OCI-LY7 (cell line): Measurements from ENCODE around the gene LLPH. TPM values are rescaled to one million over a fixed set of nuclear protein-coding genes. Genes with fewer than 3 reads are reported as not detected.

Experiments
- BruUV-seq: library from RNA; stranded (reverse); fragments of 400-500 nt; replicated peaks from 2 replicates; lab custom pipeline; 2021; lab: Mats Ljungman, UMichigan
- CTCF ChIA-PET: fragments of 300-600 bp; sonication (Branson Sonifier 250); formaldehyde crosslinking; loops from one replicate; lab custom pipeline; 2022; ENCODE audit warnings: antibody characterized with exemption; ENCODE audit not compliant: unreplicated experiment; lab: Charles Lee
- POLR2A ChIA-PET: fragments of 300-600 bp; sonication (Branson Sonifier 250); formaldehyde crosslinking; loops from one replicate; lab custom pipeline; 2022; ENCODE audit warnings: antibody characterized with exemption; lab: Charles Lee
- DNase-seq: peaks from one replicate; pipeline ENCODE4 v3.0.0-alpha.2; 2015; ENCODE audit warnings: low spot score
- H2AFZ ChIP-seq: fragments of 200-600 bp; sonication (generic), shearing (Covaris generic); 2 replicates; pipeline ENCODE4 v1.6.1; 2014; ENCODE audit warnings: mild to moderate bottlenecking, antibody characterized with exemption, low read length, moderate library complexity
- H3K27ac ChIP-seq: fragments of 200-600 bp; sonication (generic); 2 replicates; pipeline ENCODE4 v1.5.1; 2014; ENCODE audit warnings: mixed run types, low read depth, mild to moderate bottlenecking, moderate library complexity, low read length, inconsistent platforms; ENCODE audit not compliant: poor library complexity, severe bottlenecking
- H3K36me3 ChIP-seq: fragments of 200-600 bp; sonication (generic); 2 replicates; pipeline ENCODE4 v1.6.1; 2014; ENCODE audit warnings: mild to moderate bottlenecking, antibody characterized with exemption, low read length, moderate library complexity, mixed read lengths; ENCODE audit not compliant: insufficient read depth
- H3K4me1 ChIP-seq: fragments of 200-600 bp; sonication (generic); 2 replicates; pipeline ENCODE4 v1.5.1; 2014; ENCODE audit warnings: mild to moderate bottlenecking, low read length; ENCODE audit not compliant: insufficient read depth, poor library complexity, severe bottlenecking
- H3K4me2 ChIP-seq: fragments of 200-600 bp; sonication (generic); 2 replicates; pipeline ENCODE4 v1.6.1; 2014; ENCODE audit warnings: mild to moderate bottlenecking, low read length
- H3K4me3 ChIP-seq: fragments of 200-600 bp; sonication (generic); 2 replicates; pipeline ENCODE4 v1.5.1; 2014; ENCODE audit warnings: mild to moderate bottlenecking, low read depth, low read length; ENCODE audit not compliant: poor library complexity, severe bottlenecking
- H3K79me2 ChIP-seq: fragments of 200-600 bp; sonication (generic); 2 replicates; pipeline ENCODE4 v1.6.1; 2016; ENCODE audit warnings: low read depth, mild to moderate bottlenecking, low read length, moderate library complexity, mixed read lengths; ENCODE audit not compliant: insufficient read depth
- H3K9me2 ChIP-seq: fragments of 200-600 bp; sonication (generic); 2 replicates; pipeline ENCODE4 v1.6.1; 2016; ENCODE audit warnings: mild to moderate bottlenecking, low read length, mixed read lengths; ENCODE audit not compliant: insufficient read depth
- H3K9me3 ChIP-seq: fragments of 200-600 bp; sonication (generic); 2 replicates; pipeline ENCODE4 v1.6.1; 2014; ENCODE audit warnings: mild to moderate bottlenecking, mixed run types, low read length, mixed read lengths
- H4K20me1 ChIP-seq: fragments of 200-600 bp; sonication (generic); 2 replicates; pipeline ENCODE4 v1.6.1; 2014; ENCODE audit warnings: mild to moderate bottlenecking, antibody characterized with exemption, low read length, moderate library complexity, mixed read lengths; ENCODE audit not compliant: insufficient read depth
- CTCF ChIP-seq: fragments of 200-600 bp; sonication (generic); conservative IDR thresholded peaks from 2 replicates; pipeline ENCODE4 v1.5.1; 2014; ENCODE audit warnings: mild to moderate bottlenecking, antibody characterized with exemption, low read length, moderate library complexity, mixed read lengths
- EZH2phosphoT487 ChIP-seq: fragments of 200-600 bp; sonication (generic); IDR thresholded peaks from 2 replicates; pipeline ENCODE4 v1.6.1; 2018; ENCODE audit warnings: low read depth, borderline replicate concordance, mild to moderate bottlenecking, mixed run types, antibody characterized with exemption, low read length, moderate library complexity, mixed read lengths
- intact Hi-C: fragments of 100-400 bp; cut with micrococcal nuclease; formaldehyde crosslinking; loops from one replicate; pipeline ENCODE4 v1.10.0; 2022; ENCODE audit not compliant: unreplicated experiment
- total RNA-seq, 2 experiments: library from RNA; depleted of rRNA in 1 of 2; stranded (reverse); fragments of >200 nt in 1 of 2; shearing (Covaris generic) in 1 of 2; gene quantifications; 2 replicates each; pipeline ENCODE4 v1.2.3, GENCODE V29; 2014 to 2022

The LLPH gene
- total RNA-seq, 2 experiments from 2014 or later = 5.7 to 39.6 TPM

- no peak for DNase-seq
- no TSS peak for BruUV-seq
- Histone ChIP-seq H3K79me2 (peaks cover 5% of the 10 kb centered on the region; the same call in 1 of the 2 replicates), H3K4me2 (no peak overlapping the region), H3K27ac (no peak overlapping the region), H3K4me3 (no peak overlapping the region), H3K9me3 (no peaks in the 10 kb centered on the region; the same call in 1 of the 2 replicates), H3K4me1 (no peaks in the 10 kb centered on the region), H4K20me1 (no peaks in the 10 kb centered on the region), H2AFZ (no peak overlapping the region), H3K36me3 (peaks cover 38% of the 10 kb centered on the region), H3K9me2 (no peaks in the 10 kb centered on the region)
- CTCF ChIA-PET = no interaction called here
- POLR2A ChIA-PET = no interaction called here
- intact Hi-C loops = no loop called here
- TF ChIP-seq EZH2phosphoT487 = no peak
- TF ChIP-seq CTCF = no peak
Measured at GRCh38 chr12:66156654-66157053, 26.1 kb upstream of the LLPH start.

GRCh38 chr12:66154776-66155175 is 24.2 kb upstream of the LLPH start:
- peaks cover 36% of the 10 kb centered on the region for H3K36me3 ChIP-seq
- no peak for DNase-seq
- no peaks in the 10 kb centered on the region for H3K9me3 ChIP-seq
- no peak overlapping the region for H3K4me2 ChIP-seq
- no peak overlapping the region for H3K4me3 ChIP-seq
- TF ChIP-seq EZH2phosphoT487 (no peak), CTCF (no peak)
- no peaks in the 10 kb centered on the region for H3K79me2 ChIP-seq
- no peak overlapping the region for H3K27ac ChIP-seq
- no TSS peak for BruUV-seq
- no peak overlapping the region for H2AFZ ChIP-seq
- intact Hi-C loops = no loop called here
- no peaks in the 10 kb centered on the region for H4K20me1 ChIP-seq
- no peaks in the 10 kb centered on the region for H3K4me1 ChIP-seq
- ChIA-PET POLR2A (no interaction called here), CTCF (no interaction called here)
- no peaks in the 10 kb centered on the region for H3K9me2 ChIP-seq

- Histone ChIP-seq H3K9me3 (no peaks in the 10 kb centered on the region), H3K4me2 (no peak overlapping the region), H3K9me2 (no peaks in the 10 kb centered on the region), H3K4me1 (no peaks in the 10 kb centered on the region), H4K20me1 (no peaks in the 10 kb centered on the region), H2AFZ (no peak overlapping the region), H3K4me3 (no peak overlapping the region), H3K27ac (no peak overlapping the region), H3K36me3 (peaks cover 35% of the 10 kb centered on the region), H3K79me2 (no peaks in the 10 kb centered on the region)
- ChIA-PET POLR2A (no interaction called here), CTCF (no interaction called here)
- intact Hi-C loops = no loop called here
- no peak for DNase-seq
- no TSS peak for BruUV-seq
- TF ChIP-seq CTCF (no peak), EZH2phosphoT487 (no peak)
Measured at GRCh38 chr12:66152732-66153131, 22.2 kb upstream of the LLPH start.
